WTC11 (cell line): Measurements from ENCODE around the gene PRKCZ. TPM values are rescaled to one million over a fixed set of nuclear protein-coding genes. Genes with fewer than 3 reads are reported as not detected.

Experiments used
- ATAC-seq: fragments of 200-7000 bp; cut with Tn5 transposase; 2 replicates; pipeline ENCODE4 v1.10.0; 2021; ENCODE audit warnings: mild to moderate bottlenecking, moderate library complexity
- CTCF ChIA-PET: fragments of 300-600 bp; sonication (Branson Sonifier 250); formaldehyde crosslinking; loops from one replicate; lab custom pipeline; 2021; ENCODE audit warnings: antibody characterized with exemption; lab: Charles Lee
- POLR2A ChIA-PET: fragments of 350-600 bp; sonication (Branson Sonifier 250); formaldehyde crosslinking; loops from one replicate; lab custom pipeline; 2021; ENCODE audit warnings: antibody characterized with exemption; lab: Charles Lee
- DNase-seq: peaks from one replicate; pipeline ENCODE4 v3.0.0; 2021; ENCODE audit warnings: low spot score
- H3K27ac Mint-ChIP-seq: 2 replicates; pipeline ENCODE4 v1.8.0; 2021; ENCODE audit warnings: mixed read lengths
- H3K27me3 Mint-ChIP-seq: 2 replicates; pipeline ENCODE4 v1.8.0; 2021; ENCODE audit warnings: low read depth, mild to moderate bottlenecking, moderate library complexity, mixed read lengths
- H3K36me3 Mint-ChIP-seq: 2 replicates; pipeline ENCODE4 v1.8.0; 2021; ENCODE audit warnings: mixed read lengths
- H3K4me1 Mint-ChIP-seq: 2 replicates; pipeline ENCODE4 v1.8.0; 2022; ENCODE audit warnings: mixed read lengths
- H3K4me3 Mint-ChIP-seq: 2 replicates; pipeline ENCODE4 v1.8.0; 2021; ENCODE audit warnings: mild to moderate bottlenecking, moderate library complexity, mixed read lengths
- H3K9me3 Mint-ChIP-seq: 2 replicates; pipeline ENCODE4 v1.8.0; 2021; ENCODE audit warnings: mixed read lengths
- CBFB ChIP-seq: sonication (generic); formaldehyde crosslinking; IDR thresholded peaks from 2 replicates; pipeline ENCODE4 v1.8.1; 2022; ENCODE audit warnings: mild to moderate bottlenecking, low read depth, missing genetic modification reagents
- CREM ChIP-seq: sonication (generic); formaldehyde crosslinking; IDR thresholded peaks from 2 replicates; pipeline ENCODE4 v1.8.1; 2022; ENCODE audit warnings: mild to moderate bottlenecking, missing genetic modification reagents, moderate library complexity
- FOXJ3 ChIP-seq: sonication (generic); formaldehyde crosslinking; IDR thresholded peaks from 2 replicates; pipeline ENCODE4 v1.9.0; 2021; ENCODE audit warnings: missing genetic modification reagents, mild to moderate bottlenecking, borderline replicate concordance
- NFYB ChIP-seq: sonication (generic); formaldehyde crosslinking; conservative IDR thresholded peaks from 2 replicates; pipeline ENCODE4 v1.8.0; 2022; ENCODE audit warnings: low read depth, missing genetic modification reagents
- NR2C2 ChIP-seq: sonication (generic); formaldehyde crosslinking; IDR thresholded peaks from 2 replicates; pipeline ENCODE4 v1.8.0; 2022; ENCODE audit warnings: mild to moderate bottlenecking, missing genetic modification reagents
- PRRX2 ChIP-seq: fragments of 250-450 bp; sonication (Bioruptor Pico); IDR thresholded peaks from 2 replicates; pipeline ENCODE4 v1.8.0; 2021; ENCODE audit warnings: mild to moderate bottlenecking
- RELA ChIP-seq: sonication (generic); formaldehyde crosslinking; IDR thresholded peaks from 2 replicates; pipeline ENCODE4 v1.8.1; 2022; ENCODE audit warnings: missing genetic modification reagents, mild to moderate bottlenecking, borderline replicate concordance
- SMAD3 ChIP-seq: sonication (generic); formaldehyde crosslinking; IDR thresholded peaks from 2 replicates; pipeline ENCODE4 v1.8.0; 2022; ENCODE audit warnings: missing genetic modification reagents, mild to moderate bottlenecking, borderline replicate concordance
- TCF7 ChIP-seq: sonication (generic); formaldehyde crosslinking; IDR thresholded peaks from 2 replicates; pipeline ENCODE4 v1.8.0; 2022; ENCODE audit warnings: mild to moderate bottlenecking, low read depth, missing genetic modification reagents, moderate library complexity
- TP53 ChIP-seq: sonication (generic); formaldehyde crosslinking; IDR thresholded peaks from 2 replicates; pipeline ENCODE4 v1.8.1; 2023; ENCODE audit warnings: mild to moderate bottlenecking, missing genetic modification reagents
- ZNF121 ChIP-seq: sonication (generic); formaldehyde crosslinking; IDR thresholded peaks from 2 replicates; pipeline ENCODE4 v1.8.0; 2023; ENCODE audit warnings: missing genetic modification reagents
- ZNF219 ChIP-seq: sonication (generic); formaldehyde crosslinking; IDR thresholded peaks from 2 replicates; pipeline ENCODE4 v1.8.0; 2023; ENCODE audit warnings: missing genetic modification reagents, mild to moderate bottlenecking, borderline replicate concordance
- total RNA-seq: library from RNA; stranded (reverse); gene quantifications from 3 replicates; pipeline ENCODE4 v1.2.3, GENCODE V29; 2021
- TF ChIP-seq, protein P1 (sequence below): sonication (generic); formaldehyde crosslinking; IDR thresholded peaks from 2 replicates; pipeline ENCODE4 v1.8.1; 2022; ENCODE audit warnings: low read depth, mild to moderate bottlenecking, moderate library complexity, missing genetic modification reagents, borderline replicate concordance
- TF ChIP-seq, protein P2 (sequence below): sonication (generic); formaldehyde crosslinking; IDR thresholded peaks from 2 replicates; pipeline ENCODE4 v1.8.0; 2023; ENCODE audit warnings: missing genetic modification reagents
- TF ChIP-seq, protein P3 (sequence below): sonication (generic); formaldehyde crosslinking; IDR thresholded peaks from 2 replicates; pipeline ENCODE4 v1.8.1; 2022; ENCODE audit warnings: missing genetic modification reagents, borderline replicate concordance
- TF ChIP-seq, protein P4 (sequence below): fragments of 200-600 bp; IDR thresholded peaks from 2 replicates; pipeline ENCODE4 v1.8.0; 2022; ENCODE audit warnings: antibody characterized with exemption

PRKCZ gene
- total RNA-seq, 1 experiment from 2014 or later, result 52.5 TPM

DNA sequence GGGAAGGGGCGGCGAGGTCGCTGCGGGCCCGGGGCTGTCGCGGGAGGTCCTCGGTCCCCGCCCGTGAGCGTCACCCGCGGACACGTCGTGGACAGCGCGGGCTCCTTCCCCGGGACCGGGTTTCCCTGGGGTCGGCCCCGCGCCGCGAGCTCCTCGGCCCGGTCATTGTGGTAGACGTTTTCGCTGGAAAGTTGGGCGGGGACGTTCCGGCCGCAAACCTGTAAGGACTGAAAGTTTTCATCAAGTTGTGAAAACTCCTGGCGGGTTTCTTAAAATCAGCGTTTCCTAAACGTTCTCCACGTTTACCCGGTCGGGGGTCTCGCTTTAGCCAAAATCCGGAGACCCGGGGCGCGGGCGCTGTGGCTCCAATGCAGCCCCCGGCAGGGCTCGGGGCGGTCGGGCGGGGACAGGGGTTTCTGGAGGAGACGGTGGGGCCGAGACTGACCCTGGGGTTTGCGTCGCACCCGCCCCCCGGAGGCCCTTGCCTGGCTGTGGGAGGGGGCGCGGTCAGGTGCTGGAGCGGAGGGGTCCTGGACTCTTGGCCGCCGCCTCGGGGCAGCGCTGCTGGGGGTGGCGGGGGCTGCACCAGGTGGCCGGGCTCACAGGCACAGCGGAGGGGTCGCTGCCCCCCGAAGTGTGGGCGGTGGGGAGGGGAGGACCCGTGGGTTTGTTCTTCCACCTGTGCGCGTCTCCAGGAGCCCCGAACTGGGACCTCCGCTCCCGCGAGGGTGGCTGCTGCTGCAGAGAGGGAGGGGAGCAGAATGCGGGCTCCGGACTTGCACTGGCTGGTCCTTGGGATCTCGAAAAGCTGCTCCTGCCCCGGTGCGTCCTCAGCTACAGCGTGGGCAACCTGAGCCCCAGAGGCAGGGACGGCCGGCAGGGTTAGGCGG, 827 bp downstream of the PRKCZ start:
- POLR2A ChIA-PET, result no interaction called here
- Mint-ChIP-seq H3K4me1 (peaks cover 23% of the 10 kb centered on the region), H3K9me3 (no peaks in the 10 kb centered on the region), H3K36me3 (peaks cover 5% of the 10 kb centered on the region), H3K27me3 (peaks cover 2% of the 10 kb centered on the region; the same call in 1 of the 2 replicates), H3K4me3 (peak overlapping the region; percentile 72), H3K27ac (no peak overlapping the region)
- DNase-seq, result peak; percentile 42
- CTCF ChIA-PET, result interaction anchor here (0.6 to 12.0 kb wide), 7 partner anchors 78 to 262 kb away, joined by 3 to 312 read pairs (median 4); no protein-coding TSS in a partner anchor
- TF ChIP-seq TCF7 (CRISPR knock-in tag) (no peak), ZNF121 (CRISPR knock-in tag) (peak; percentile 83)
- TF ChIP-seq, protein P1, sequence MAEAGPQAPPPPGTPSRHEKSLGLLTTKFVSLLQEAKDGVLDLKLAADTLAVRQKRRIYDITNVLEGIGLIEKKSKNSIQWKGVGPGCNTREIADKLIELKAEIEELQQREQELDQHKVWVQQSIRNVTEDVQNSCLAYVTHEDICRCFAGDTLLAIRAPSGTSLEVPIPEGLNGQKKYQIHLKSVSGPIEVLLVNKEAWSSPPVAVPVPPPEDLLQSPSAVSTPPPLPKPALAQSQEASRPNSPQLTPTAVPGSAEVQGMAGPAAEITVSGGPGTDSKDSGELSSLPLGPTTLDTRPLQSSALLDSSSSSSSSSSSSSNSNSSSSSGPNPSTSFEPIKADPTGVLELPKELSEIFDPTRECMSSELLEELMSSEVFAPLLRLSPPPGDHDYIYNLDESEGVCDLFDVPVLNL, result 0 out of 2 replicates have a peak, but pooled peaks have one; percentile 10
- TF ChIP-seq, protein P2, sequence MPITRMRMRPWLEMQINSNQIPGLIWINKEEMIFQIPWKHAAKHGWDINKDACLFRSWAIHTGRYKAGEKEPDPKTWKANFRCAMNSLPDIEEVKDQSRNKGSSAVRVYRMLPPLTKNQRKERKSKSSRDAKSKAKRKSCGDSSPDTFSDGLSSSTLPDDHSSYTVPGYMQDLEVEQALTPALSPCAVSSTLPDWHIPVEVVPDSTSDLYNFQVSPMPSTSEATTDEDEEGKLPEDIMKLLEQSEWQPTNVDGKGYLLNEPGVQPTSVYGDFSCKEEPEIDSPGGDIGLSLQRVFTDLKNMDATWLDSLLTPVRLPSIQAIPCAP (CRISPR knock-in tag), result no peak
- ATAC-seq, result no peak

DNA sequence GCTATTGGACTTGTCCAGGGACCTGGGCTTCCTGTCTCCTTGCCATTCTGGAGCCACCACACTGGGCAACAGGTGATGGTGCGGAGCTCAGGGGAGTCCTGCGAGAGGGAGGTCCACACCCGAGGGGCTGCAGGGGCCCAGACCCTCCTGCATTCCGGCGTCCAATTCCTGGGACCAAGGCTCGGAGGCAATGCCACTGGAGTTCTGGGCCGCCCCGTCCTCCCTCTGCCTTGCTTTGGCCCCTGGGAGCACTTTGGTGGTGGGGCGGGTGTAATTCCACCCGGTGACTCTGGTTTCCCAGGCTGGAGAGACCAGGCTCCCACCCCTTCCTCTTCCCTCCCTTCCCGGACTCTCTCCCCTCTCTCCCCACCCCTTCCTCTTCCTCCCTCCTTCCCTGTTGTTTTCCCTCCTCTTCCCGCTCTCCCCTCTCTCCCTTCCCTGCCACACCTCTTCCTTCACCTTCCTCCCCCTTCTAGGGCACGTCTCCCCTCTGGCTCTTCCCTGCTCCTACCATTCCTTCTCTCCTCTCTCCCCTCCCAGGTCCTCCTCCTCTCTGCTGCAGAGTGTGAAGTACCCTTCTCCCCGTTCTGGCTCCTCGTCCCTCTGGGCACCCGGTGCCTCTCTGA, 2.0 kb downstream of the PRKCZ start:
- CTCF ChIA-PET, result interaction anchor here (1.3 to 1.4 kb wide), 2 partner anchors 88 to 114 kb away, joined by 3 to 4 read pairs; no protein-coding TSS in a partner anchor
- Mint-ChIP-seq H3K27ac (peak overlapping the region; percentile 70; the same call in 1 of the 2 replicates), H3K4me1 (peaks cover 20% of the 10 kb centered on the region), H3K27me3 (peaks cover 2% of the 10 kb centered on the region; the same call in 1 of the 2 replicates), H3K4me3 (peak overlapping the region; percentile 72), H3K36me3 (peaks cover 5% of the 10 kb centered on the region), H3K9me3 (no peaks in the 10 kb centered on the region)
- no peak for ATAC-seq
- no peak for DNase-seq
- TF ChIP-seq FOXJ3 (CRISPR knock-in tag), result no peak
- TF ChIP-seq ZNF219 (CRISPR knock-in tag), result no peak
- TF ChIP-seq TP53 (CRISPR knock-in tag), result no peak
- TF ChIP-seq, protein P3, sequence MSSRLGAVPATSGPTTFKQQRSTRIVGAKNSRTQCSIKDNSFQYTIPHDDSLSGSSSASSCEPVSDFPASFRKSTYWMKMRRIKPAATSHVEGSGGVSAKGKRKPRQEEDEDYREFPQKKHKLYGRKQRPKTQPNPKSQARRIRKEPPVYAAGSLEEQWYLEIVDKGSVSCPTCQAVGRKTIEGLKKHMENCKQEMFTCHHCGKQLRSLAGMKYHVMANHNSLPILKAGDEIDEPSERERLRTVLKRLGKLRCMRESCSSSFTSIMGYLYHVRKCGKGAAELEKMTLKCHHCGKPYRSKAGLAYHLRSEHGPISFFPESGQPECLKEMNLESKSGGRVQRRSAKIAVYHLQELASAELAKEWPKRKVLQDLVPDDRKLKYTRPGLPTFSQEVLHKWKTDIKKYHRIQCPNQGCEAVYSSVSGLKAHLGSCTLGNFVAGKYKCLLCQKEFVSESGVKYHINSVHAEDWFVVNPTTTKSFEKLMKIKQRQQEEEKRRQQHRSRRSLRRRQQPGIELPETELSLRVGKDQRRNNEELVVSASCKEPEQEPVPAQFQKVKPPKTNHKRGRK (CRISPR knock-in tag), result no peak
- no peak for TF ChIP-seq RELA (CRISPR knock-in tag)
- no peak for TF ChIP-seq CREM
- TF ChIP-seq NR2C2 (CRISPR knock-in tag), result no peak
- TF ChIP-seq, protein P2 (CRISPR knock-in tag), result no peak
- no peak for TF ChIP-seq NFYB (CRISPR knock-in tag)
- no peak for TF ChIP-seq CBFB
- no peak for TF ChIP-seq PRRX2 (CRISPR knock-in tag)
- TF ChIP-seq SMAD3, result no peak
- TF ChIP-seq, protein P4, sequence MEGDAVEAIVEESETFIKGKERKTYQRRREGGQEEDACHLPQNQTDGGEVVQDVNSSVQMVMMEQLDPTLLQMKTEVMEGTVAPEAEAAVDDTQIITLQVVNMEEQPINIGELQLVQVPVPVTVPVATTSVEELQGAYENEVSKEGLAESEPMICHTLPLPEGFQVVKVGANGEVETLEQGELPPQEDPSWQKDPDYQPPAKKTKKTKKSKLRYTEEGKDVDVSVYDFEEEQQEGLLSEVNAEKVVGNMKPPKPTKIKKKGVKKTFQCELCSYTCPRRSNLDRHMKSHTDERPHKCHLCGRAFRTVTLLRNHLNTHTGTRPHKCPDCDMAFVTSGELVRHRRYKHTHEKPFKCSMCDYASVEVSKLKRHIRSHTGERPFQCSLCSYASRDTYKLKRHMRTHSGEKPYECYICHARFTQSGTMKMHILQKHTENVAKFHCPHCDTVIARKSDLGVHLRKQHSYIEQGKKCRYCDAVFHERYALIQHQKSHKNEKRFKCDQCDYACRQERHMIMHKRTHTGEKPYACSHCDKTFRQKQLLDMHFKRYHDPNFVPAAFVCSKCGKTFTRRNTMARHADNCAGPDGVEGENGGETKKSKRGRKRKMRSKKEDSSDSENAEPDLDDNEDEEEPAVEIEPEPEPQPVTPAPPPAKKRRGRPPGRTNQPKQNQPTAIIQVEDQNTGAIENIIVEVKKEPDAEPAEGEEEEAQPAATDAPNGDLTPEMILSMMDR, result no peak
- TF ChIP-seq, protein P1, result no peak
- POLR2A ChIA-PET, result no interaction called here
